ENCODE measurements around the gene THBS2. TPM values are rescaled to one million over a fixed set of nuclear protein-coding genes. Genes with fewer than 3 reads are reported as not detected.

The THBS2 gene
- total and polyA plus RNA-seq, 2 donors (not counting 1 experiment from before 2014, with no cell fraction given) = 86.5 to 269 TPM

DNA sequence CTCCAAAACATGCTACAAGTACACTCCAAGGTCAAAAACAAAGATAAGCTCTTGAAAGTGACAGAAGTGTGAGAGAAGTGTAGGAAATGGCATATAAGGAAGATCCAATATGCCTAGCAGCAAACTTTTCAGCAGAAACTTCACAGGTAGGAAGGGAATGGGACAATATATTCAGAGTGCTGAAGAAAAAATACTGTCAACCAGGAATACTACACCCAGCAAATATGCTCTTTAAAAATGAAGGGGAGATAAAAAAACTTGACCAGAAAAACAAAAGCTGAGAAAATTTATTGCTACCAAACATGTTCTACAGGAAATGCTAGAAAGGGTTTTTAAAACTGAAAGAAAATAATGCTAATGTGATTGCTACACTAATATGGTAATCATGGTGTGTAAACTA is 46.2 kb downstream of the THBS2 start:
- no peak overlapping the region for H3K4me3 ChIP-seq (replicated peaks in 1 of 4; ENCODE audit: control extremely low read depth in 1 of 4, insufficient read depth in 1 of 4, low read depth in 3 of 4, low read length in 4 of 4)
- H3K27me3 ChIP-seq (ENCODE audit: control insufficient read depth, insufficient read depth, low read length) = no peaks in the 10 kb centered on the region
- no peaks in the 10 kb centered on the region for H3K36me3 ChIP-seq (ENCODE audit: control insufficient read depth, insufficient read depth, low read length)
- H3K4me1 ChIP-seq (ENCODE audit: control insufficient read depth, extremely low read depth, insufficient read depth, low read length) = peaks cover 7% of the 10 kb centered on the region
- no peak overlapping the region for H2AFZ ChIP-seq (ENCODE audit: low read length)
- no peaks in the 10 kb centered on the region for H3K79me2 ChIP-seq (ENCODE audit: control insufficient read depth, insufficient read depth, low read length)
- no peak overlapping the region for H3K9ac ChIP-seq (ENCODE audit: insufficient read depth, low read length)
- TF ChIP-seq, protein P1, sequence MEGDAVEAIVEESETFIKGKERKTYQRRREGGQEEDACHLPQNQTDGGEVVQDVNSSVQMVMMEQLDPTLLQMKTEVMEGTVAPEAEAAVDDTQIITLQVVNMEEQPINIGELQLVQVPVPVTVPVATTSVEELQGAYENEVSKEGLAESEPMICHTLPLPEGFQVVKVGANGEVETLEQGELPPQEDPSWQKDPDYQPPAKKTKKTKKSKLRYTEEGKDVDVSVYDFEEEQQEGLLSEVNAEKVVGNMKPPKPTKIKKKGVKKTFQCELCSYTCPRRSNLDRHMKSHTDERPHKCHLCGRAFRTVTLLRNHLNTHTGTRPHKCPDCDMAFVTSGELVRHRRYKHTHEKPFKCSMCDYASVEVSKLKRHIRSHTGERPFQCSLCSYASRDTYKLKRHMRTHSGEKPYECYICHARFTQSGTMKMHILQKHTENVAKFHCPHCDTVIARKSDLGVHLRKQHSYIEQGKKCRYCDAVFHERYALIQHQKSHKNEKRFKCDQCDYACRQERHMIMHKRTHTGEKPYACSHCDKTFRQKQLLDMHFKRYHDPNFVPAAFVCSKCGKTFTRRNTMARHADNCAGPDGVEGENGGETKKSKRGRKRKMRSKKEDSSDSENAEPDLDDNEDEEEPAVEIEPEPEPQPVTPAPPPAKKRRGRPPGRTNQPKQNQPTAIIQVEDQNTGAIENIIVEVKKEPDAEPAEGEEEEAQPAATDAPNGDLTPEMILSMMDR (conservative IDR thresholded peaks at IDR 0.05 in 1 of 2, IDR thresholded peaks at IDR 0.05 in 1 of 2; ENCODE audit: low read depth in 1 of 2, low read length in 2 of 2) = no peak
- no peak for TF ChIP-seq EZH2 (IDR thresholded peaks at IDR 0.05; ENCODE audit: low read length, missing control alignments)
- DNase-seq (ENCODE audit: low read depth in 2 of 2) = no peak
- H4K20me1 ChIP-seq (ENCODE audit: control insufficient read depth, extremely low read depth, insufficient read depth, low read length) = no peaks in the 10 kb centered on the region
- no peaks in the 10 kb centered on the region for H3K9me3 ChIP-seq (ENCODE audit: control insufficient read depth, insufficient read depth, low read depth, low read length)
- H3K4me2 ChIP-seq (ENCODE audit: extremely low read depth, insufficient read depth, low read length) = no peak overlapping the region
- H3K27ac ChIP-seq (ENCODE audit: insufficient read depth, low read length) = no peak overlapping the region

DNA sequence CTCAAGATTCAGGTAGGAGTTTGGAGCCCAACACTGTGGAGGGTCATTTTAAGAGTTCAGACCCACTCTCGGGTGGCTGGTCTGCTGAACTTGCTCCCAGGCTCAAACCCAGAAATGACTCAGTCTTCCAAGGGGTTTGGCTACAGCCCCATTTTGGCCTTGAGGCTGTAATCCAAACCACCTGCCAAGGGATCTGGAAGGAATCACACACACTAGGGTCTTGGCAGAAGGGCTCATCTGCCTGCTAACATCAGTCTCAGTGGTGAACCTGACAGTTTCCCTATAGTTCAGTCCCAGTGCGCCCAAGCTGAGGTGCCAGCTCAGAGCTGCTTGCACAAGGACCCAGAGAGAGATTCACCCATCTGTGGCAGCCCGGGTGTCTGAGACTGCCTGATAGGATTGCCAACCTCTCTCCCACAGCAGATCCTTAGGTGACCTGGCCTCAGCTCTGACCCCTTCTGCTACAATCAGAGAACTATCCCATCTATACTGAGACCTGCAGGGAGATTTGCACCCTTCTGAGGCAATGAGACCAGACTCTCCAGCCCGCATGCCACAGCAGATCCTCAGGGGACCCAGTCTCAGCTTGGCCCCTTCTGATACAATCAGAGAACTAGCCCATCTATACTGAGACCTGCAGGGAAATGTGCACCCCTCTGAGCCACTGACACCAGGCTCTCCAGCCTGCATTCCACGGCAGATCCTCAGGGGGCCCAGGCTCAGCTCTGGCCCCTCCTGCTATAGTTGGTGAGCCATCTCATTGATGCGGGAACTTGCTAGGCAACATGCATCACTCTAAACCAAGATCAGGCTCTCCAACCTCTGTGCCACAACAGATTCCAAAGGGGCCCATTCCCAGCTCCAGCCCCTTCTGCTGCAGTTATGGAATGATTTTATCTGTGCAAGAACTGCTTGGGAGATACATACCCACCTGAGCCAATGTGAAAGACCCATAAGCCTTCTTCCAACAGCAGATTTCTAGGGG is 48.2 kb downstream of the THBS2 start:
- H2AFZ ChIP-seq (ENCODE audit: low read length) = no peak overlapping the region
- DNase-seq (ENCODE audit: low read depth in 2 of 2) = peak; percentile 79 to 89
- no peaks in the 10 kb centered on the region for H3K27me3 ChIP-seq (ENCODE audit: control insufficient read depth, insufficient read depth, low read length)
- TF ChIP-seq, protein P1 (conservative IDR thresholded peaks at IDR 0.05 in 1 of 2, IDR thresholded peaks at IDR 0.05 in 1 of 2; ENCODE audit: low read depth in 1 of 2, low read length in 2 of 2) = no peak
- TF ChIP-seq EZH2 (IDR thresholded peaks at IDR 0.05; ENCODE audit: low read length, missing control alignments) = no peak
- no peaks in the 10 kb centered on the region for H3K79me2 ChIP-seq (ENCODE audit: control insufficient read depth, insufficient read depth, low read length)
- H3K4me3 ChIP-seq (replicated peaks in 1 of 4; ENCODE audit: control extremely low read depth in 1 of 4, insufficient read depth in 1 of 4, low read depth in 3 of 4, low read length in 4 of 4) = no peak overlapping the region
- no peaks in the 10 kb centered on the region for H3K36me3 ChIP-seq (ENCODE audit: control insufficient read depth, insufficient read depth, low read length)
- H3K9ac ChIP-seq (ENCODE audit: insufficient read depth, low read length) = no peak overlapping the region
- no peak overlapping the region for H3K27ac ChIP-seq (ENCODE audit: insufficient read depth, low read length)
- peak overlapping the region; percentile 19 for H3K4me2 ChIP-seq (ENCODE audit: extremely low read depth, insufficient read depth, low read length)
- H4K20me1 ChIP-seq (ENCODE audit: control insufficient read depth, extremely low read depth, insufficient read depth, low read length) = no peaks in the 10 kb centered on the region
- no peaks in the 10 kb centered on the region for H3K9me3 ChIP-seq (ENCODE audit: control insufficient read depth, insufficient read depth, low read depth, low read length)
- peaks cover 7% of the 10 kb centered on the region for H3K4me1 ChIP-seq (ENCODE audit: control insufficient read depth, extremely low read depth, insufficient read depth, low read length)

DNA sequence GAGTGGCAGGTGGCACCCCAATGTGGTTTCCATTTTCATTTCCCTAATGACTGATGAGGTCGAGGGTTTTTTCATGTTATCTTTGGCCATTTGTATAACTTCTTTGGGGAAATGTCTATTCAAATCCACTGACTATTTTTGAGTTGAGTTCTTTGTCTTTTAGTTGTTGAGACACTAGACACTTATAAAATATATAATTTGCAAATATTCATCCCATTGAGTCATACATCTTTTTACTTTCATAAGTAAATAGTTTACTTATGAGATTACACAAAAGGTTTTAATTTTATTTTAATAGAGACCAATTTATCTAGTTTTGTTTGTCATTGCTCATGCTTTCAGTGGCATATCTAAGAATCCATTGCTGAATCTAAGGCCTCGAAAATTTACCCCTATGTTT is 49.5 kb downstream of the THBS2 start:
- Histone ChIP-seq H3K27ac (ENCODE audit: insufficient read depth, low read length) (no peak overlapping the region), H3K4me2 (ENCODE audit: extremely low read depth, insufficient read depth, low read length) (no peak overlapping the region), H3K4me1 (ENCODE audit: control insufficient read depth, extremely low read depth, insufficient read depth, low read length) (peaks cover 7% of the 10 kb centered on the region), H3K4me3 (replicated peaks in 1 of 4; ENCODE audit: control extremely low read depth in 1 of 4, insufficient read depth in 1 of 4, low read depth in 3 of 4, low read length in 4 of 4) (no peak overlapping the region), H3K79me2 (ENCODE audit: control insufficient read depth, insufficient read depth, low read length) (no peaks in the 10 kb centered on the region), H3K9me3 (ENCODE audit: control insufficient read depth, insufficient read depth, low read depth, low read length) (no peaks in the 10 kb centered on the region), H3K27me3 (ENCODE audit: control insufficient read depth, insufficient read depth, low read length) (no peaks in the 10 kb centered on the region), H3K9ac (ENCODE audit: insufficient read depth, low read length) (no peak overlapping the region), H4K20me1 (ENCODE audit: control insufficient read depth, extremely low read depth, insufficient read depth, low read length) (no peaks in the 10 kb centered on the region), H2AFZ (ENCODE audit: low read length) (no peak overlapping the region), H3K36me3 (ENCODE audit: control insufficient read depth, insufficient read depth, low read length) (no peaks in the 10 kb centered on the region)
- DNase-seq (ENCODE audit: low read depth in 2 of 2) = peak in 1 of 2 donors; percentile 22
- TF ChIP-seq, protein P1 (conservative IDR thresholded peaks at IDR 0.05 in 1 of 2, IDR thresholded peaks at IDR 0.05 in 1 of 2; ENCODE audit: low read depth in 1 of 2, low read length in 2 of 2) = no peak
- no peak for TF ChIP-seq EZH2 (IDR thresholded peaks at IDR 0.05; ENCODE audit: low read length, missing control alignments)

Measured in fibroblast of lung (primary cell).